CD14-positive monocyte (primary cell): Measurements from ENCODE around the gene CST8. TPM values are rescaled to one million over a fixed set of nuclear protein-coding genes. Genes with fewer than 3 reads are reported as not detected.

Experiments used
- DNase-seq, 3 donors: peaks; one replicate each; pipeline ENCODE4 v3.0.0-alpha.2; 2011 to 2022
- H2AFZ ChIP-seq: 2 replicates; pipeline ENCODE4 v1.6.0; 2012; ENCODE audit warnings: mild to moderate bottlenecking, low read depth, low read length, inconsistent platforms; ENCODE audit not compliant: insufficient read depth, poor library complexity, severe bottlenecking
- H3K27ac ChIP-seq, 2 donors: 1 replicate in 1 of 2; 2 replicates in 1 of 2; pipeline ENCODE4 v1.5.1; 2012 to 2013; ENCODE audit warnings: low read length in 2 of 2, control low read depth in 1 of 2, inconsistent platforms in 1 of 2, low read depth in 1 of 2, mild to moderate bottlenecking in 1 of 2
- H3K27me3 ChIP-seq, 2 donors: one replicate each; pipeline versions ENCODE4 v1.6.0 to v1.6.1; 2011 to 2013; ENCODE audit warnings: low read length in 2 of 2; ENCODE audit not compliant: control insufficient read depth in 2 of 2, insufficient read depth in 2 of 2
- H3K36me3 ChIP-seq, 2 donors: replicated peaks in 1 of 2; 1 replicate in 1 of 2; 2 replicates in 1 of 2; pipeline versions ENCODE4 v1.5.1 to v1.6.1; 2012 to 2013; ENCODE audit warnings: low read length in 2 of 2, control low read depth in 1 of 2, inconsistent platforms in 1 of 2, mild to moderate bottlenecking in 1 of 2; ENCODE audit not compliant: insufficient read depth in 2 of 2, control insufficient read depth in 1 of 2
- H3K4me1 ChIP-seq, 2 donors: 1 replicate in 1 of 2; 2 replicates in 1 of 2; pipeline versions ENCODE4 v1.5.1 to v1.6.1; 2012 to 2013; ENCODE audit warnings: low read length in 2 of 2, control low read depth in 1 of 2, inconsistent platforms in 1 of 2, mild to moderate bottlenecking in 1 of 2, moderate library complexity in 1 of 2; ENCODE audit not compliant: insufficient read depth in 2 of 2, control insufficient read depth in 1 of 2
- H3K4me2 ChIP-seq: replicated peaks from 2 replicates; pipeline ENCODE3; 2012; ENCODE audit warnings: low read length, moderate library complexity, mild to moderate bottlenecking; ENCODE audit not compliant: poor library complexity, severe bottlenecking; ENCODE audit errors: extremely low read depth
- H3K4me3 ChIP-seq, 3 experiments: fragments of 200-600 bp in 1 of 3; sonication (generic) in 1 of 3; replicated peaks in 1 of 3; 1 replicate in 2 of 3; 2 replicates in 1 of 3; pipeline ENCODE4 v1.5.1; 2011 to 2013; ENCODE audit warnings: low read length in 3 of 3, mild to moderate bottlenecking in 3 of 3, control low read depth in 2 of 3, low read depth in 2 of 3, inconsistent platforms in 1 of 3, moderate library complexity in 1 of 3
- H3K79me2 ChIP-seq: 2 replicates; pipeline ENCODE4 v1.6.0; 2012; ENCODE audit warnings: mild to moderate bottlenecking, control low read depth, inconsistent platforms, low read length, moderate library complexity; ENCODE audit not compliant: insufficient read depth
- H3K9ac ChIP-seq: 2 replicates; pipeline ENCODE4 v1.6.0; 2017; ENCODE audit warnings: low read length, mild to moderate bottlenecking; ENCODE audit not compliant: insufficient read depth, poor library complexity, severe bottlenecking
- H3K9me3 ChIP-seq, 2 donors: replicated peaks in 1 of 2; 1 replicate in 1 of 2; 2 replicates in 1 of 2; pipeline versions ENCODE4 v1.5.1 to v1.6.1; 2012 to 2013; ENCODE audit warnings: low read length in 2 of 2, control low read depth in 1 of 2; ENCODE audit not compliant: control insufficient read depth in 1 of 2, insufficient read depth in 1 of 2
- H4K20me1 ChIP-seq: 2 replicates; pipeline ENCODE4 v1.6.0; 2012; ENCODE audit warnings: mild to moderate bottlenecking, low read length, control low read depth, moderate library complexity; ENCODE audit not compliant: insufficient read depth
- H3K27ac Mint-ChIP-seq, 7 donors: one replicate each; pipeline ENCODE4 v1.8.0; 2020; ENCODE audit warnings: mild to moderate bottlenecking in 7 of 7, mixed read lengths in 7 of 7, moderate library complexity in 6 of 7, inconsistent platforms in 2 of 7
- H3K27me3 Mint-ChIP-seq, 3 donors: one replicate each; pipeline ENCODE4 v1.8.0; 2021 to 2022; ENCODE audit warnings: low read depth in 3 of 3, mild to moderate bottlenecking in 3 of 3, mixed read lengths in 3 of 3, moderate library complexity in 3 of 3, inconsistent platforms in 1 of 3
- H3K36me3 Mint-ChIP-seq, 2 donors: one replicate each; pipeline ENCODE4 v1.8.0; 2020; ENCODE audit warnings: mixed read lengths in 2 of 2, inconsistent platforms in 1 of 2, mild to moderate bottlenecking in 1 of 2
- H3K4me1 Mint-ChIP-seq: one replicate; pipeline ENCODE4 v1.8.0; 2020; ENCODE audit warnings: mild to moderate bottlenecking, mixed read lengths
- H3K4me3 Mint-ChIP-seq, 2 donors: one replicate each; pipeline ENCODE4 v1.8.0; 2020; ENCODE audit warnings: mild to moderate bottlenecking in 2 of 2, mixed read lengths in 2 of 2, moderate library complexity in 1 of 2
- H3K9me3 Mint-ChIP-seq, 7 donors: one replicate each; pipeline ENCODE4 v1.8.0; 2020 to 2022; ENCODE audit warnings: mixed read lengths in 7 of 7, mild to moderate bottlenecking in 6 of 7, moderate library complexity in 6 of 7, inconsistent platforms in 2 of 7
- CTCF ChIP-seq: fragments of 200-600 bp; IDR thresholded peaks from one replicate; pipeline ENCODE4 v1.8.0; 2022; ENCODE audit warnings: antibody characterized with exemption, mild to moderate bottlenecking
- WGBS: methylation state at CpG from one replicate; pipeline ENCODE4 v1.1.5; 2013; ENCODE audit warnings: missing lambda C conversion rate; ENCODE audit not compliant: insufficient coverage; 5-methylcytosine and 5-hydroxymethylcytosine counted together
- intact Hi-C, 2 donors: fragments of 100-400 bp; cut with micrococcal nuclease; formaldehyde crosslinking; loops; one replicate each; pipeline versions ENCODE4 v1.15.0 to v1.15.1; 2023
- polyA plus RNA-seq, 3 donors: library from polyadenylated mRNA; depleted of rRNA in 1 of 3; unstranded in 2 of 3; stranded (reverse) in 1 of 3; fragments of 300-500 nt in 2 of 3; fragments of >200 nt in 1 of 3; fragmentation: Illumina TruSeq in 2 of 3; gene quantifications; 1 replicate in 2 of 3; 2 replicates in 1 of 3; pipeline ENCODE4 v1.2.3, GENCODE V29; 2012 to 2021

The CST8 gene
- polyA plus RNA-seq, 3 donors: not detected

- intact Hi-C loops: no loop called here
- WGBS: 91% methylated on average over 10 of the region's 10 CpGs
- H3K4me3 Mint-ChIP-seq: no peak overlapping the region
Observed at GRCh38 chr20:23509247-23509913, 18.5 kb downstream of the CST8 start.

GRCh38 chr20:23510000-23510590, 19.2 kb downstream of the CST8 start:
- H3K4me3 Mint-ChIP-seq: no peak overlapping the region
- H2AFZ ChIP-seq: no peak overlapping the region
- H3K9me3 Mint-ChIP-seq: peaks cover 0 to 5% (median 0%) of the 10 kb centered on the region in 7 donors
- peaks cover 1 to 5% (median 2%) of the 10 kb centered on the region in 3 donors for H3K27me3 Mint-ChIP-seq
- 80% methylated on average over 1 of the region's 12 CpGs for WGBS
- no peaks in the 10 kb centered on the region for H4K20me1 ChIP-seq
- H3K4me1 ChIP-seq: no peaks in the 10 kb centered on the region
- no peaks in the 10 kb centered on the region for H3K36me3 Mint-ChIP-seq
- no peak overlapping the region for H3K4me3 ChIP-seq
- no peak overlapping the region for H3K4me2 ChIP-seq
- H3K79me2 ChIP-seq: no peaks in the 10 kb centered on the region
- H3K4me1 Mint-ChIP-seq: no peaks in the 10 kb centered on the region
- H3K9me3 ChIP-seq: no peaks in the 10 kb centered on the region
- no peak for TF ChIP-seq CTCF
- intact Hi-C loops: no loop called here
- H3K27me3 ChIP-seq: no peaks in the 10 kb centered on the region
- DNase-seq: no peak
- H3K27ac ChIP-seq: no peak overlapping the region
- no peaks in the 10 kb centered on the region for H3K36me3 ChIP-seq
- no peak overlapping the region for H3K27ac Mint-ChIP-seq
- H3K9ac ChIP-seq: no peak overlapping the region

More at GRCh38 chr20:23509247-23509913, 18.5 kb downstream of the CST8 start:
- H3K4me2 ChIP-seq: no peak overlapping the region
- H2AFZ ChIP-seq: no peak overlapping the region
- no peaks in the 10 kb centered on the region for H4K20me1 ChIP-seq
- no peak overlapping the region for H3K27ac ChIP-seq
- no peak for TF ChIP-seq CTCF
- no peaks in the 10 kb centered on the region for H3K79me2 ChIP-seq
- H3K4me1 ChIP-seq: no peaks in the 10 kb centered on the region
- H3K27me3 Mint-ChIP-seq: peaks cover 2 to 5% (median 5%) of the 10 kb centered on the region in 3 donors
- H3K4me3 ChIP-seq: no peak overlapping the region
- no peaks in the 10 kb centered on the region for H3K4me1 Mint-ChIP-seq
- no peak overlapping the region for H3K9ac ChIP-seq
- H3K9me3 ChIP-seq: no peaks in the 10 kb centered on the region
- H3K27me3 ChIP-seq: no peaks in the 10 kb centered on the region
- no peaks in the 10 kb centered on the region for H3K36me3 ChIP-seq
- no peak overlapping the region for H3K27ac Mint-ChIP-seq
- no peak for DNase-seq
- H3K36me3 Mint-ChIP-seq: no peaks in the 10 kb centered on the region
- peaks cover 0 to 5% (median 0%) of the 10 kb centered on the region in 7 donors for H3K9me3 Mint-ChIP-seq
